MV-4-11 (cell line): ENCODE results near the gene DNAJB9.
A peak's percentile ranks its signal among the peaks of the same experiment; 100 is the strongest.
"Not testable (repeated sequence)": the region's sequence is repeated elsewhere in the genome, so short reads cannot be mapped to it uniquely, and the experiment has no call there.

Experiments used
- DNase-seq: peaks from one replicate; lab custom pipeline; 2025; lab: John Stamatoyannopoulos, UW

Gene DNAJB9

GRCh38 chr7:108569381-108570145 lies at the start of gene DNAJB9, which contains the start of gene THAP5:
DNAJB9 (plus strand) TSS chr7:108569874; CDS start chr7:108571727, 1,853 bp downstream.
THAP5 (minus strand) TSS chr7:108569706; CDS start chr7:108569569, 137 bp downstream.
- DNase-seq = peak; percentile 99

GRCh38 chr7:108522780-108523179 lies 46.9 kb upstream of the DNAJB9 start:
- DNase-seq = no peak

- DNase-seq = no peak
Measured at GRCh38 chr7:108525327-108525984, 44.2 kb upstream of the DNAJB9 start.

GRCh38 chr7:108525985-108526767 lies 43.5 kb upstream of the DNAJB9 start, which contains the start of gene PNPLA8:
PNPLA8 (minus strand) TSS chr7:108526135; CDS start chr7:108515491, 10,644 bp downstream.
- DNase-seq = peak; percentile 99

GRCh38 chr7:108526768-108527017 lies 43.0 kb upstream of the DNAJB9 start:
- no peak for DNase-seq

GRCh38 chr7:108528183-108528712 lies 41.4 kb upstream of the DNAJB9 start:
- no peak for DNase-seq

- no peak for DNase-seq
Measured at GRCh38 chr7:108529341-108529740, 40.3 kb upstream of the DNAJB9 start.

GRCh38 chr7:108533712-108534111 lies 36.0 kb upstream of the DNAJB9 start:
- no peak for DNase-seq

- DNase-seq = peak; percentile 38
Measured at GRCh38 chr7:108535257-108535656, 34.4 kb upstream of the DNAJB9 start.

- no peak for DNase-seq
Measured at GRCh38 chr7:108535744-108536143, 33.9 kb upstream of the DNAJB9 start.

- DNase-seq = no peak
Measured at GRCh38 chr7:108537229-108537628, 32.4 kb upstream of the DNAJB9 start.

GRCh38 chr7:108538236-108538635 lies 31.4 kb upstream of the DNAJB9 start:
- not testable (repeated sequence) for DNase-seq

GRCh38 chr7:108538685-108539084 lies 31.0 kb upstream of the DNAJB9 start:
- DNase-seq = not testable (repeated sequence)

- no peak for DNase-seq
Measured at GRCh38 chr7:108541478-108541877, 28.2 kb upstream of the DNAJB9 start.

GRCh38 chr7:108548141-108548896 lies 21.4 kb upstream of the DNAJB9 start:
- not testable (repeated sequence) for DNase-seq

- not testable (repeated sequence) for DNase-seq
Measured at GRCh38 chr7:108556665-108557064, 13.0 kb upstream of the DNAJB9 start.

GRCh38 chr7:108557191-108557590 lies 12.5 kb upstream of the DNAJB9 start:
- DNase-seq = no peak

GRCh38 chr7:108557617-108558016 lies 12.1 kb upstream of the DNAJB9 start:
- DNase-seq = no peak

GRCh38 chr7:108559253-108559652 lies 10.4 kb upstream of the DNAJB9 start:
- DNase-seq = no peak

- peak; percentile 30 for DNase-seq
Measured at GRCh38 chr7:108561047-108561619, 8.5 kb upstream of the DNAJB9 start.

- DNase-seq = no peak
Measured at GRCh38 chr7:108565987-108566386, 3.7 kb upstream of the DNAJB9 start.
